Keratinocyte (primary cell): Measurements from ENCODE around the gene LARGE1. TPM values are rescaled to one million over a fixed set of nuclear protein-coding genes. Genes with fewer than 3 reads are reported as not detected.

Source experiments
- DNase-seq: peaks from one replicate; pipeline ENCODE4 v3.0.0-alpha.2; 2011; ENCODE audit warnings: low read depth, missing footprints, low spot score
- FAIRE-seq: peaks from 2 replicates; lab custom pipeline; 2011; peaks lifted over from hg19 to GRCh38; lab: Jason Lieb, UNC
- H2AFZ ChIP-seq: 2 replicates; pipeline ENCODE4 v1.6.0; 2012; ENCODE audit warnings: low read length, control low read depth, inconsistent platforms; ENCODE audit not compliant: control insufficient read depth
- H3K27ac ChIP-seq: 2 replicates; pipeline ENCODE4 v1.5.1; 2011; ENCODE audit warnings: low read length; ENCODE audit not compliant: control insufficient read depth, insufficient read depth
- H3K27me3 ChIP-seq: 3 replicates; pipeline ENCODE4 v1.6.0; 2011; ENCODE audit warnings: low read length; ENCODE audit not compliant: control insufficient read depth, insufficient read depth; ENCODE audit errors: extremely low read depth
- H3K36me3 ChIP-seq, 2 experiments: 2 replicates in 1 of 2; 3 replicates in 1 of 2; pipeline ENCODE4 v1.5.1; 2011; ENCODE audit warnings: low read length in 2 of 2, mild to moderate bottlenecking in 1 of 2; ENCODE audit not compliant: control insufficient read depth in 2 of 2, insufficient read depth in 2 of 2; ENCODE audit errors: extremely low read depth in 1 of 2
- H3K4me1 ChIP-seq: 3 replicates; pipeline ENCODE4 v1.5.1; 2011; ENCODE audit warnings: low read length; ENCODE audit not compliant: control insufficient read depth, insufficient read depth; ENCODE audit errors: extremely low read depth
- H3K4me2 ChIP-seq: 3 replicates; pipeline ENCODE4 v1.6.0; 2011; ENCODE audit warnings: low read depth, low read length; ENCODE audit not compliant: control insufficient read depth, insufficient read depth; ENCODE audit errors: extremely low read depth
- H3K4me3 ChIP-seq, 3 experiments: fragments of 200-600 bp in 1 of 3; sonication (generic) in 1 of 3; 2 replicates in 2 of 3; 3 replicates in 1 of 3; pipeline ENCODE4 v1.5.1; 2011 to 2016; ENCODE audit warnings: low read length in 3 of 3, mild to moderate bottlenecking in 3 of 3, control low read depth in 2 of 3, inconsistent platforms in 1 of 3, low read depth in 1 of 3, mixed read lengths in 1 of 3, mixed run types in 1 of 3, moderate library complexity in 1 of 3; ENCODE audit not compliant: control insufficient read depth in 2 of 3, insufficient read depth in 2 of 3; ENCODE audit errors: extremely low read depth in 1 of 3
- H3K79me2 ChIP-seq: 2 replicates; pipeline ENCODE4 v1.6.0; 2012; ENCODE audit warnings: low read length; ENCODE audit not compliant: control insufficient read depth, insufficient read depth
- H3K9ac ChIP-seq: 3 replicates; pipeline ENCODE4 v1.6.0; 2011; ENCODE audit warnings: low read length; ENCODE audit not compliant: control insufficient read depth, insufficient read depth; ENCODE audit errors: extremely low read depth
- H3K9me1 ChIP-seq: 3 replicates; pipeline ENCODE4 v1.6.0; 2011; ENCODE audit warnings: low read length; ENCODE audit not compliant: control insufficient read depth, insufficient read depth; ENCODE audit errors: extremely low read depth
- H3K9me3 ChIP-seq: 2 replicates; pipeline ENCODE4 v1.5.1; 2012; ENCODE audit warnings: low read depth, low read length; ENCODE audit not compliant: control insufficient read depth
- H4K20me1 ChIP-seq: 3 replicates; pipeline ENCODE4 v1.6.0; 2011; ENCODE audit warnings: low read length; ENCODE audit not compliant: control insufficient read depth, insufficient read depth; ENCODE audit errors: extremely low read depth
- EZH2 ChIP-seq: IDR thresholded peaks from one replicate; pipeline ENCODE4 v1.6.1; 2012; ENCODE audit warnings: inconsistent platforms, mild to moderate bottlenecking, low read length, moderate library complexity
- dilution Hi-C: fragments of 300-500 bp; cut with MboI; formaldehyde crosslinking; loops from one replicate; pipeline ENCODE4 v1.7.0; 2020; ENCODE audit warnings: low sequenced_read_pairs; ENCODE audit not compliant: extremely low pct_ligation_motif_present
- polyA plus RNA-seq, 5 experiments: library from polyadenylated mRNA; depleted of rRNA in 3 of 5; stranded (reverse) in 3 of 5; stranded (forward) in 1 of 5; unstranded in 1 of 5; fragments of >200 nt; gene quantifications; 1 replicate in 1 of 5; 2 replicates in 3 of 5; 3 replicates in 1 of 5; pipeline versions ENCODE4 v1.2.1 to v1.2.3, GENCODE V29; 2011 to 2012; ENCODE audit warnings: missing spikeins in 2 of 5, low read depth in 1 of 5, low replicate concordance in 1 of 5
- TF ChIP-seq, protein P1 (sequence below), 3 experiments: IDR thresholded peaks in 1 of 3; conservative IDR thresholded peaks in 1 of 3; optimal IDR thresholded peaks in 1 of 3; 2 replicates in 2 of 3; 3 replicates in 1 of 3; pipeline versions ENCODE3 to v1.5.1; 2011; ENCODE audit warnings: low read length in 3 of 3, mild to moderate bottlenecking in 3 of 3, moderate library complexity in 2 of 3, control low read depth in 1 of 3, inconsistent platforms in 1 of 3; ENCODE audit not compliant: insufficient read depth in 2 of 3; ENCODE audit errors: extremely low read depth in 1 of 3

Gene LARGE1
- polyA plus RNA-seq, 1 donor (not counting 4 experiments of a cell fraction or from before 2014, with no cell fraction given): 4.5 TPM

DNA sequence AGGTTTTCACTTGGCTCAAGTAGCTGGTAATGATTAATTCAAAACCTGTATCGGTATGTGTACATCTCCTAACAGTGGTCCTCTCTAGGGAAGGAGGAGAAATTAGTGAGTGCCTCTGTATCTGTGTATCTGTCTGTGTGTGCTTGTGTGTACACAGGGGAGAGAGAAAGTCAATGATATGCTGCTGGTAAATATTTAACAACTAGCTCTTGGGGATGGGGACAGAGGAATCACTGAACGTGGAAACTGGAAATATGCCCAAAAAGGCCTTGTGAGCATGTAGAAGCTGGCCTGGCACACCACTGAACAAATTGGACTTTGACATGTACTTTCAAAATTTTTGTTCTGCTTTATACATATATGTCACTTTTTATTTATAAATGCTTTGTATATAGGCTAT is 648.1 kb downstream of the LARGE1 start:
- no peaks in the 10 kb centered on the region for H3K9me3 ChIP-seq
- H3K9ac ChIP-seq: no peak overlapping the region
- H3K4me2 ChIP-seq: no peak overlapping the region
- no peaks in the 10 kb centered on the region for H3K27me3 ChIP-seq
- no peaks in the 10 kb centered on the region for H3K9me1 ChIP-seq
- H3K4me1 ChIP-seq: no peaks in the 10 kb centered on the region
- no peak overlapping the region for H3K27ac ChIP-seq
- no peak for FAIRE-seq
- H3K4me3 ChIP-seq: no peak overlapping the region
- dilution Hi-C loops: no loop called here
- no peaks in the 10 kb centered on the region for H3K36me3 ChIP-seq
- no peaks in the 10 kb centered on the region for H3K79me2 ChIP-seq
- TF ChIP-seq, protein P1, sequence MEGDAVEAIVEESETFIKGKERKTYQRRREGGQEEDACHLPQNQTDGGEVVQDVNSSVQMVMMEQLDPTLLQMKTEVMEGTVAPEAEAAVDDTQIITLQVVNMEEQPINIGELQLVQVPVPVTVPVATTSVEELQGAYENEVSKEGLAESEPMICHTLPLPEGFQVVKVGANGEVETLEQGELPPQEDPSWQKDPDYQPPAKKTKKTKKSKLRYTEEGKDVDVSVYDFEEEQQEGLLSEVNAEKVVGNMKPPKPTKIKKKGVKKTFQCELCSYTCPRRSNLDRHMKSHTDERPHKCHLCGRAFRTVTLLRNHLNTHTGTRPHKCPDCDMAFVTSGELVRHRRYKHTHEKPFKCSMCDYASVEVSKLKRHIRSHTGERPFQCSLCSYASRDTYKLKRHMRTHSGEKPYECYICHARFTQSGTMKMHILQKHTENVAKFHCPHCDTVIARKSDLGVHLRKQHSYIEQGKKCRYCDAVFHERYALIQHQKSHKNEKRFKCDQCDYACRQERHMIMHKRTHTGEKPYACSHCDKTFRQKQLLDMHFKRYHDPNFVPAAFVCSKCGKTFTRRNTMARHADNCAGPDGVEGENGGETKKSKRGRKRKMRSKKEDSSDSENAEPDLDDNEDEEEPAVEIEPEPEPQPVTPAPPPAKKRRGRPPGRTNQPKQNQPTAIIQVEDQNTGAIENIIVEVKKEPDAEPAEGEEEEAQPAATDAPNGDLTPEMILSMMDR (optimal IDR thresholded peaks at IDR 0.05 in 1 of 3, IDR thresholded peaks at IDR 0.05 in 1 of 3, conservative IDR thresholded peaks at IDR 0.05 in 1 of 3; ENCODE audit: extremely low read depth in 1 of 3, insufficient read depth in 2 of 3, low read length in 3 of 3): no peak
- TF ChIP-seq EZH2: no peak
- no peak for DNase-seq
- H4K20me1 ChIP-seq: no peaks in the 10 kb centered on the region
- H2AFZ ChIP-seq: no peak overlapping the region

DNA sequence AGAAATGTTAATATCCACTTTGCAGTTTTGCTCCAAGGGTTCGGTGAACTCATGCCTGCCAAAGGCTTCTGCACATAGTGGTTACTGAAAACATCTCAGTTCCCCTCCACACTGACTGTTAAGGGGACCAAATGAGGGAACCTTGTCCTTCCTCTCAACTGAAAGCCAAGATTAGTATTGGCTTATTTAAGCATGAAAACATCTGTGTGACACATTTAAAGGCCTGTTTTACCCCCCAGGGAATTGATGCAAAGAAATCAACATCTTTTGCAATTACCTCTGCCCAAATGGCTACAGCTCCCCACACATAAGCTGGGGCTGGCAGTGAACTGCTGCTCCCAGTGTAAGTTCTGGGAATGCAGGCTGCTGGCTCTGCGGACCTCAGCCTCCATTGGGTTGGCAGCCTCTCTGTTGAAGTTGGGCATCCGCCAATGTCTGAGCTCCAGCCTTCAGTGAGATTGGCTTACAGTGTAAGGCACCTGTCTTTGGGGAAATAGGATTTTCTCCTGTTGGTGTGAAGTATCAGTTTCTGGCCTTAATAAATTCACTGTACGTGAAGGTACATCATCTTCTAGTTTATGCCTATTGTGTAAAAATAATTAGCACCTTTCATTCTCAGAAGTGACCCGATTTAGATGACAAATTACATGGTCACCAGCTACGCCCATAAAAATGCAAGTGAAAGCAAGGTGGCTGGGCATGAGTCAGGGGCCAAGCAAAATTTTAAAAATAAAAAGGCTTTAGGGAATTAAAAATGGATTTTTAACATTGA is 648.7 kb downstream of the LARGE1 start:
- H3K4me3 ChIP-seq: no peak overlapping the region
- dilution Hi-C loops: no loop called here
- FAIRE-seq (no peak), DNase-seq (no peak)
- no peak overlapping the region for H3K27ac ChIP-seq
- no peaks in the 10 kb centered on the region for H4K20me1 ChIP-seq
- no peaks in the 10 kb centered on the region for H3K27me3 ChIP-seq
- no peak overlapping the region for H3K4me2 ChIP-seq
- H3K4me1 ChIP-seq: no peaks in the 10 kb centered on the region
- H2AFZ ChIP-seq: no peak overlapping the region
- H3K36me3 ChIP-seq: no peaks in the 10 kb centered on the region
- no peak for TF ChIP-seq EZH2
- TF ChIP-seq, protein P1 (optimal IDR thresholded peaks at IDR 0.05 in 1 of 3, IDR thresholded peaks at IDR 0.05 in 1 of 3, conservative IDR thresholded peaks at IDR 0.05 in 1 of 3; ENCODE audit: extremely low read depth in 1 of 3, insufficient read depth in 2 of 3, low read length in 3 of 3): no peak
- no peak overlapping the region for H3K9ac ChIP-seq
- no peaks in the 10 kb centered on the region for H3K79me2 ChIP-seq
- H3K9me3 ChIP-seq: no peaks in the 10 kb centered on the region
- no peaks in the 10 kb centered on the region for H3K9me1 ChIP-seq
